IMR-90 (cell line): ENCODE data around the gene ZDHHC21. TPM values are rescaled to one million over a fixed set of nuclear protein-coding genes. Genes with fewer than 3 reads are reported as not detected.

ENCODE experiments used
- ATAC-seq: fragments of 200-7000 bp; cut with Tn5 transposase; 2 replicates; pipeline ENCODE4 v1.9.1; 2020; ENCODE audit warnings: low read depth, mild to moderate bottlenecking, moderate library complexity
- BruUV-seq: library from RNA; stranded (reverse); fragments of 400-500 nt; replicated peaks from 2 replicates; lab custom pipeline; 2021; lab: Mats Ljungman, UMichigan
- CTCF ChIA-PET: fragments of 300-600 bp; formaldehyde crosslinking; extraction: SDS; loops from one replicate; lab custom pipeline; 2021; ENCODE audit warnings: antibody characterized with exemption; lab: Yijun Ruan, JAX
- POLR2A ChIA-PET: fragments of 300-600 bp; sonication (Branson Sonifier 250); formaldehyde crosslinking; loops from one replicate; lab custom pipeline; 2022; ENCODE audit warnings: antibody characterized with exemption; ENCODE audit not compliant: unreplicated experiment; lab: Charles Lee
- DNase-seq: peaks from one replicate; pipeline ENCODE4 v3.0.0; 2013
- H2AFZ ChIP-seq: replicated peaks from 2 replicates; pipeline ENCODE3; 2013; ENCODE audit warnings: low read length, mild to moderate bottlenecking; ENCODE audit not compliant: poor library complexity
- H2AK5ac ChIP-seq: 2 replicates; pipeline ENCODE4 v1.6.1; 2013; ENCODE audit warnings: low read depth, low read length, inconsistent platforms
- H2AK9ac ChIP-seq: replicated peaks from 2 replicates; pipeline ENCODE3; 2013; ENCODE audit warnings: mild to moderate bottlenecking, low read depth, low read length, moderate library complexity; ENCODE audit not compliant: poor library complexity
- H2BK120ac ChIP-seq: 2 replicates; pipeline ENCODE4 v1.6.1; 2013; ENCODE audit warnings: low read depth, low read length, inconsistent platforms
- H2BK15ac ChIP-seq: 3 replicates; pipeline ENCODE4 v1.6.1; 2013; ENCODE audit warnings: low read depth, low read length, inconsistent platforms
- H2BK20ac ChIP-seq: 2 replicates; pipeline ENCODE4 v1.6.1; 2013; ENCODE audit warnings: low read depth, mild to moderate bottlenecking, inconsistent platforms, low read length, moderate library complexity
- H2BK5ac ChIP-seq: 2 replicates; pipeline ENCODE4 v1.6.1; 2013; ENCODE audit warnings: mild to moderate bottlenecking, low read depth, low read length, inconsistent platforms; ENCODE audit not compliant: poor library complexity, severe bottlenecking
- H3K14ac ChIP-seq: replicated peaks from 2 replicates; pipeline ENCODE4 v1.6.1; 2013; ENCODE audit warnings: low read depth, low read length, inconsistent platforms
- H3K18ac ChIP-seq: 2 replicates; pipeline ENCODE4 v1.6.1; 2013; ENCODE audit warnings: low read depth, low read length, control low read depth
- H3K23ac ChIP-seq: 2 replicates; pipeline ENCODE4 v1.6.1; 2013; ENCODE audit warnings: low read depth, low read length, inconsistent platforms
- H3K27ac ChIP-seq: 2 replicates; pipeline ENCODE4 v1.5.1; 2013; ENCODE audit warnings: mild to moderate bottlenecking, control low read depth, low read length; ENCODE audit not compliant: insufficient read depth
- H3K27me3 ChIP-seq: 2 replicates; pipeline ENCODE4 v1.6.1; 2013; ENCODE audit warnings: low read length; ENCODE audit not compliant: control insufficient read depth, insufficient read depth
- H3K36me3 ChIP-seq: 2 replicates; pipeline ENCODE4 v1.6.1; 2013; ENCODE audit warnings: low read length, mixed read lengths; ENCODE audit not compliant: control insufficient read depth, insufficient read depth
- H3K4ac ChIP-seq: 2 replicates; pipeline ENCODE4 v1.6.1; 2013; ENCODE audit warnings: low read depth, low read length, inconsistent platforms
- H3K4me1 ChIP-seq: 2 replicates; pipeline ENCODE4 v1.6.1; 2013; ENCODE audit warnings: low read length, mixed read lengths; ENCODE audit not compliant: control insufficient read depth, insufficient read depth
- H3K4me2 ChIP-seq: 2 replicates; pipeline ENCODE4 v1.6.1; 2013; ENCODE audit warnings: low read depth, mild to moderate bottlenecking, control low read depth, low read length, moderate library complexity
- H3K4me3 ChIP-seq: 2 replicates; pipeline ENCODE4 v1.5.1; 2013; ENCODE audit warnings: low read depth, mild to moderate bottlenecking, control low read depth, low read length, moderate library complexity; ENCODE audit not compliant: insufficient read depth
- H3K56ac ChIP-seq: 2 replicates; pipeline ENCODE4 v1.6.1; 2013; ENCODE audit warnings: low read length, inconsistent platforms; ENCODE audit not compliant: insufficient read depth; ENCODE audit errors: extremely low read depth
- H3K79me1 ChIP-seq, 2 experiments: 2 replicates each; pipeline ENCODE4 v1.6.1; 2013; ENCODE audit warnings: low read length in 2 of 2, inconsistent platforms in 1 of 2, low read depth in 1 of 2
- H3K9ac ChIP-seq: 2 replicates; pipeline ENCODE4 v1.6.1; 2013; ENCODE audit warnings: low read depth, low read length, control low read depth
- H3K9me1 ChIP-seq: 2 replicates; pipeline ENCODE4 v1.6.1; 2013; ENCODE audit warnings: low read length, inconsistent platforms; ENCODE audit not compliant: insufficient read depth
- H3K9me3 ChIP-seq: 2 replicates; pipeline ENCODE4 v1.6.1; 2013; ENCODE audit warnings: low read length; ENCODE audit not compliant: control insufficient read depth, insufficient read depth
- H4K20me1 ChIP-seq: 2 replicates; pipeline ENCODE4 v1.6.1; 2013; ENCODE audit warnings: low read length, inconsistent platforms; ENCODE audit not compliant: insufficient read depth
- H4K5ac ChIP-seq: 2 replicates; pipeline ENCODE4 v1.6.1; 2013; ENCODE audit warnings: mild to moderate bottlenecking, low read depth, low read length, control low read depth
- H4K8ac ChIP-seq, 2 experiments: 2 replicates each; pipeline ENCODE4 v1.6.1; 2013; ENCODE audit warnings: low read depth in 2 of 2, low read length in 2 of 2, control low read depth in 1 of 2, inconsistent platforms in 1 of 2
- H4K91ac ChIP-seq: 2 replicates; pipeline ENCODE4 v1.6.1; 2013; ENCODE audit warnings: low read depth, low read length, inconsistent platforms; ENCODE audit not compliant: insufficient read depth
- CEBPB ChIP-seq: IDR thresholded peaks from 2 replicates; pipeline ENCODE4 v1.6.1; 2012; ENCODE audit warnings: low read depth, low read length, improper control_type of control experiment
- MAFK ChIP-seq: IDR thresholded peaks from 2 replicates; pipeline ENCODE4 v1.6.1; 2012; ENCODE audit warnings: low read depth, low read length, improper control_type of control experiment
- MAZ ChIP-seq: IDR thresholded peaks from 2 replicates; pipeline ENCODE4 v1.6.1; 2012; ENCODE audit warnings: low read depth, mild to moderate bottlenecking, low read length, improper control_type of control experiment, moderate library complexity, borderline replicate concordance
- NFE2L2 ChIP-seq: fragments of 150-350 bp; IDR thresholded peaks from 2 replicates; pipeline ENCODE4 v1.6.1; 2016; ENCODE audit warnings: low read depth, mild to moderate bottlenecking, low read length
- POLR2A ChIP-seq: IDR thresholded peaks from 2 replicates; pipeline ENCODE4 v1.6.1; 2012; ENCODE audit warnings: mild to moderate bottlenecking, low read depth, low read length
- RCOR1 ChIP-seq: IDR thresholded peaks from 2 replicates; pipeline ENCODE4 v1.6.1; 2012; ENCODE audit warnings: mild to moderate bottlenecking, low read length, improper control_type of control experiment; ENCODE audit not compliant: insufficient replicate concordance
- RFX5 ChIP-seq: IDR thresholded peaks from 2 replicates; pipeline ENCODE4 v1.8.0; 2012; ENCODE audit warnings: low read depth, mild to moderate bottlenecking, low read length, moderate library complexity
- WGBS, 2 experiments: methylation state at CpG; one replicate each; pipeline versions ENCODE4 v1.1.5 to v1.1.7; 2013; ENCODE audit warnings: missing lambda C conversion rate in 2 of 2; ENCODE audit not compliant: insufficient read length in 1 of 2; ENCODE audit errors: extremely low coverage in 2 of 2; 5-methylcytosine and 5-hydroxymethylcytosine counted together
- dilution Hi-C: fragments of 300-500 bp; cut with HindIII; formaldehyde crosslinking; loops from one replicate; pipeline ENCODE4 v1.14.3; 2018; ENCODE audit warnings: low sequenced_read_pairs; ENCODE audit not compliant: unreplicated experiment
- in situ Hi-C: fragments of 300-500 bp; cut with MboI; formaldehyde crosslinking; loops from 3 replicates; pipeline ENCODE4 v1.14.3; 2019; ENCODE audit warnings: low sequenced_read_pairs, inconsistent platforms, mixed read lengths
- intact Hi-C: fragments of 100-400 bp; cut with micrococcal nuclease; formaldehyde crosslinking; loops from 2 replicates; pipeline ENCODE4 v1.10.0; 2022
- polyA plus RNA-seq, 3 experiments: library from polyadenylated mRNA; depleted of rRNA; stranded (reverse); fragments of >200 nt; gene quantifications; 2 replicates each; pipeline ENCODE4 v1.2.3, GENCODE V29; 2012; ENCODE audit warnings: low replicate concordance in 1 of 3
- total RNA-seq: library from RNA; depleted of rRNA; stranded (reverse); fragments of >200 nt; gene quantifications from 2 replicates; pipeline ENCODE4 v1.2.3, GENCODE V29; 2012

The ZDHHC21 gene
- total and polyA plus RNA-seq, 2 of the 4 experiments (the other 2 are of a cell fraction) = 2.8 to 4.5 TPM

GRCh38 chr9:14690948-14691730 lies 2.1 kb downstream of the ZDHHC21 start:
- no peak overlapping the region for H2BK120ac ChIP-seq
- no TSS peak for BruUV-seq
- intact Hi-C loops (no loop called here), in situ Hi-C loops (no loop called here), dilution Hi-C loops (no loop called here)
- peaks cover 4% of the 10 kb centered on the region; the same call in 1 of the 2 replicates for H4K20me1 ChIP-seq
- H3K14ac ChIP-seq = no peak overlapping the region
- H3K18ac ChIP-seq = no peak overlapping the region
- WGBS, 2 experiments = no CpG with 5 or more reads among the region's 7 CpGs
- H2BK15ac ChIP-seq = no peak overlapping the region
- peaks cover 3% of the 10 kb centered on the region; the same call in 1 of the 2 replicates for H3K27me3 ChIP-seq
- no peak overlapping the region for H2BK5ac ChIP-seq
- no peak overlapping the region for H3K9ac ChIP-seq
- ATAC-seq (no peak), DNase-seq (no peak)
- no peaks in the 10 kb centered on the region for H3K9me3 ChIP-seq
- H3K23ac ChIP-seq = no peak overlapping the region
- H2AK5ac ChIP-seq = no peak overlapping the region
- peaks cover 6 to 11% of the 10 kb centered on the region in 2 experiments for H3K79me1 ChIP-seq
- no peak overlapping the region for H3K27ac ChIP-seq
- H3K56ac ChIP-seq = no peak overlapping the region
- 0 out of 2 replicates have a peak, but pooled peaks cover 4% of the 10 kb centered on the region for H3K9me1 ChIP-seq
- POLR2A ChIA-PET = no interaction called here
- H2BK20ac ChIP-seq = no peak overlapping the region
- H2AK9ac ChIP-seq = no peak overlapping the region
- H4K5ac ChIP-seq = no peak overlapping the region
- no peak overlapping the region for H4K91ac ChIP-seq
- H4K8ac ChIP-seq = no peak overlapping the region
- TF ChIP-seq NFE2L2 = no peak
- TF ChIP-seq CEBPB = no peak
- TF ChIP-seq MAZ = no peak
- TF ChIP-seq MAFK = no peak
- no peak for TF ChIP-seq RFX5
- TF ChIP-seq POLR2A = no peak
- no peak for TF ChIP-seq RCOR1
- no peak overlapping the region for H2AFZ ChIP-seq
- CTCF ChIA-PET = no interaction called here
- peaks cover 1% of the 10 kb centered on the region for H3K36me3 ChIP-seq
- no peak overlapping the region for H3K4ac ChIP-seq
- H3K4me3 ChIP-seq = no peak overlapping the region
- H3K4me2 ChIP-seq = no peak overlapping the region
- peaks cover 5% of the 10 kb centered on the region; the same call in 1 of the 2 replicates for H3K4me1 ChIP-seq
